Heart right ventricle (tissue), 16 donors: ENCODE results near the gene ADAMTS2. TPM values are rescaled to one million over a fixed set of nuclear protein-coding genes. Genes with fewer than 3 reads are reported as not detected.

Experiments used
- ATAC-seq, 8 donors: fragments of 200-7000 bp; cut with Tn5 transposase; one replicate each; pipeline ENCODE4 v1.9.1; 2020; ENCODE audit warnings: mild to moderate bottlenecking in 8 of 8, moderate library complexity in 8 of 8, moderate number of reproducible peaks in 1 of 8
- DNase-seq, 2 donors: peaks; one replicate each; pipeline ENCODE4 v3.0.0-alpha.2; 2020
- H3K27ac ChIP-seq, 10 donors: fragments of 200-600 bp; sonication (generic) in 2 of 10; one replicate each; pipeline versions ENCODE4 v1.5.0 to v1.8.0; 2020 to 2022; ENCODE audit warnings: mild to moderate bottlenecking in 3 of 10
- H3K27me3 ChIP-seq, 7 donors: fragments of 200-600 bp; one replicate each; pipeline ENCODE4 v1.8.0; 2021 to 2022; ENCODE audit warnings: mild to moderate bottlenecking in 2 of 7
- H3K36me3 ChIP-seq, 9 donors: fragments of 200-600 bp; sonication (generic) in 1 of 9; one replicate each; pipeline versions ENCODE4 v1.5.0 to v1.8.0; 2020 to 2022; ENCODE audit warnings: mild to moderate bottlenecking in 2 of 9
- H3K4me1 ChIP-seq, 9 donors: fragments of 200-600 bp; sonication (generic) in 1 of 9; one replicate each; pipeline versions ENCODE4 v1.5.0 to v1.8.0; 2020 to 2022; ENCODE audit warnings: mild to moderate bottlenecking in 4 of 9
- H3K4me3 ChIP-seq, 10 donors: fragments of 200-600 bp; sonication (generic) in 2 of 10; one replicate each; pipeline versions ENCODE4 v1.5.0 to v1.8.0; 2020 to 2022; ENCODE audit warnings: mild to moderate bottlenecking in 7 of 10, moderate library complexity in 2 of 10
- H3K9me3 ChIP-seq, 11 donors: fragments of 200-600 bp in 10 of 11; sonication (generic) in 2 of 11; one replicate each; pipeline versions ENCODE4 v1.5.0 to v1.8.0; 2013 to 2022; ENCODE audit warnings: mild to moderate bottlenecking in 2 of 11, control low read depth in 1 of 11, moderate library complexity in 1 of 11
- CTCF ChIP-seq, 9 donors: fragments of 200-600 bp; sonication (generic) in 2 of 9; IDR thresholded peaks; one replicate each; pipeline versions ENCODE4 v1.5.0 to v1.8.0; 2021 to 2022; ENCODE audit warnings: antibody characterized with exemption in 9 of 9, mild to moderate bottlenecking in 5 of 9, moderate library complexity in 1 of 9
- WGBS, 2 donors: extraction: QIAGEN DNeasy Blood & Tissue Kit; methylation state at CpG; one replicate each; pipeline ENCODE4 v1.1.7; 2013; ENCODE audit warnings: inconsistent platforms in 1 of 2; 5-methylcytosine and 5-hydroxymethylcytosine counted together
- intact Hi-C, 10 donors: fragments of 100-400 bp; cut with DNase I; formaldehyde crosslinking; loops; one replicate each; pipeline versions ENCODE4 v1.11.1 to v1.14.2; 2022
- polyA plus RNA-seq, 2 donors: library from polyadenylated mRNA; stranded (reverse); fragments of 200-250 nt; gene quantifications; one replicate each; pipeline ENCODE4 v1.2.3, GENCODE V29; 2013
- total RNA-seq, 10 donors: library from RNA; stranded (reverse); fragmentation: NEBNext Ultra II Directional in 3 of 10; extraction: Animal tissue kit (Norgen Biotek cat#: 25700) in 3 of 10; gene quantifications; one replicate each; pipeline versions ENCODE4 v1.2.1 to v1.2.4, GENCODE V29; 2021 to 2023
- donor health status: Arrhythmogenic right ventricular cardiomyopathy.
- donor health status: ischemic (EF 13 %, LVEDD 7.1; RV severe dilation, severe dysfunction).
- donor health status: healthy with polysubstance abuse.
- donor health status: DM: no; HTN: yes; CAD: no.
- donor health status: DM: no; HTN: no; CAD: no.
- donor health status: ischemic (EF 25% LVEDD 6.9; RV normal size, moderate dysfunction).
- donor health status: ischemic (EF 25% LVEDD 5.7; RV mildly dilated, moderate dysfunction).
- donor health status: healthy.
- donor health status: DM: yes; HTN: yes; CAD: no.
- donor health status: Ischemic cardiomyopathy.
- donor health status: ischemic (EF 35%, LVEDD 5.7; RV mildly dilated, moderate dysfunction).
- donor health status: nonischemic (EF 11% LVEDD 7.7; RV severe dilation, severe dysfunction).
- donor health status: DM: yes; HTN: yes; CAD: no.
- donor health status: PGD.
- donor health status: ischemic (EF 29% LVEDD 5.4; RV normal size, mild dysfunction).
- donor health status: nonischemic (EF 23%, LVEDD 6.1; RV moderate dilation, normal function).

ADAMTS2 gene
- total and polyA plus RNA-seq, 12 donors = 1.7 to 13.5 (median 3.9) TPM

DNA sequence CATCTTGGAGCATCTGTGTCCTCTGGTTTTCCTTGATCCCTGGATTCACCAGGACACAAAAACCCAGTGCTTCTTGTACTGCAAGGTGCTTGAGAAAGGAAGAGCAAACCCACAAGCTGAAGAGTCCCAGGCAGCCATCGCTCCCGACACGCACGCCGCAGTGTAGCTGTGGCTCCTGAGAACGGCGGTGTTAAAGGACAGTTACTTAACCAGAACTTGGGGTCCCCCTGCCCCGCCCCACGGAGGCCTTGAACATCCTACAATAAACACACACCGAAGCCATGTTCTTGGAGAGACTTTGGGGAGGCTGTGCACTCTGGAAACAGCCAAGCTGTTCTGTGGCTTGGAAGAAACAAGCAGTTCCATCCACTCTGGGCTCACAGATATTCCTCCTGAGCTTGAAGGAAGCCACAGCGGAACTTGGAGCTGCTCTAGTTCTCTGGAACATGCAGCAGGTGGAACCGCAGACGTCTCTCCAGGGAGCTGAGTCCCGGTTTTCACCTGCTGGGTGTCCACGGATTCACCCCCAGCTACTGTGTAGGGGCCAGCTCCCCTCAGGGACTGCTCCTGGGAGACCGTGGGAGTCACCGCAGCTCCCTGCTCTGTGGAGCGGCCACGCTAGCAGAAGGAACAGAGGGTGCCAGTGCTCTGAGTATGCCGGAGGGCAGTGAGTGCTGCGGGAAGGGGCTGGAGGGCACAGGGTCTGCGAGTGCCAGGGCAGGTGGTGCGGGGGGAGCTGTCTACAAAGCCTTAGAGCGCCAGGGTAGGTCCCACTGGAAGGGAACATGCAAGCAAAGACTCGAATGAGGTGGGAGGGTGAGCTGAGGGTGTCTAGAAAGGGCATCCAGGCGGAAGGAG lies 107.3 kb downstream of the ADAMTS2 start:
- Histone ChIP-seq H3K4me1 (peaks cover 0 to 25% (median 11%) of the 10 kb centered on the region in 9 donors), H3K9me3 (peaks cover 0 to 14% (median 0%) of the 10 kb centered on the region in 11 donors), H3K4me3 (no peak overlapping the region), H3K36me3 (no peaks in the 10 kb centered on the region), H3K27me3 (peaks cover 0 to 27% (median 0%) of the 10 kb centered on the region in 7 donors), H3K27ac (no peak overlapping the region)
- WGBS, 2 donors = 92 to 93% methylated on average over 26 of the region's 26 CpGs
- intact Hi-C loops = no loop called here
- TF ChIP-seq CTCF (IDR thresholded peaks at IDR 0.05) = no peak
- ATAC-seq = no peak
- no peak for DNase-seq

DNA sequence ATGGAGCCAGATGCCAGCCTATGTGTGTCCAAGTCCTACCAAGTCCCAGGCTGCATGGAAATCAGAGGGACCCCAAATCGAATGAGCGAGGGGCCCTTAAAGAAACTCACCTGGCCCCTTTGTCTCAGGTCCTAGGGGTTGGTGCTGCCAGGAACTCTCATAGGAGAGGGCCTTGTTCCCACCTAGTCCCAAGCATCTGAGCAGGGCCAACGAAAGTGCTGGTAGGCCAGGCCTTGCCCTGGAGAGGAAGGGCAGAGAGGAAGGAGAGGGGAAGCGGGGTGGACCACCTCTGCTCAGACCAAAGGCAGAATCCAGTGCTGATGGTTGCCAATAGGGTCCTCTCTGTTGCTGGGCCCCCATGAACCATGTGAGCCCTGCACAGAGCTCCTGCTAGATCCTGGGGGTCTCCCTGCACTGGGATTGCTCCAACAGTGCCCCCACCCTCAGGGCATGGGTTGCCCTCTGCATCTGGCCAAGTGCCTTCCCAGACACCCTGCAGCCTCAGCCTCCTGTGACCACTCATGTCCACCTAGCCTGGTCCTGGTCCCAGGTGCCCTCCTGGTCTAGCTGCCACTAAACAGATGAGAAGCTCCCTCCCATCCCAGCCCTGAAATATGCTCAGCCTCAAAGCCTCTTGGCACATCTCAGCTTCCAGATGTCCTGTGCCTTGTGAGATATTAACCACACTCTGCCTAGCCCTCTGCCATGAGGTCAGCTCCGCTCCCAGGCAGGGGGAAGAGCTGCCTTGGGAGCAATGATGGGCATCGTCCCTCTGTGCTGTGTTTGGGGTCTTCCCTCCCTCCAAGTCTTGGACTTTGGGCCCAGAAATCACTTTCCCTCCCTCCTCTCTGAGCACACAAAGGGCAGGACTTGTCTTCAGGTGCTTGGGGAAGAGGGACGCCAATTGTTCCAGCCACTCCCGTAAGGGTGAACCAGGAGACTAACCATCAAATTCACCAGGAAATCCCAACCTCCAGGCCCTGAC lies 109.6 kb downstream of the ADAMTS2 start:
- no peak for TF ChIP-seq CTCF (IDR thresholded peaks at IDR 0.05)
- DNase-seq (no peak), ATAC-seq (no peak)
- WGBS, 2 donors = 90 to 91% methylated on average over 8 of the region's 8 CpGs
- Histone ChIP-seq H3K4me1 (peaks cover 0 to 6% (median 0%) of the 10 kb centered on the region in 9 donors), H3K27me3 (peaks cover 0 to 20% (median 0%) of the 10 kb centered on the region in 7 donors), H3K27ac (no peak overlapping the region), H3K9me3 (peaks cover 0 to 14% (median 0%) of the 10 kb centered on the region in 11 donors), H3K4me3 (no peak overlapping the region), H3K36me3 (no peaks in the 10 kb centered on the region)
- intact Hi-C loops = no loop called here

- no peak for TF ChIP-seq CTCF (IDR thresholded peaks at IDR 0.05)
- WGBS, 2 donors = 90 to 93% methylated on average over 12 of the region's 12 CpGs
Measured at GRCh38 chr5:179234563-179235135, 110.6 kb downstream of the ADAMTS2 start.

More at GRCh38 chr5:179234563-179235135, 110.6 kb downstream of the ADAMTS2 start:
- Histone ChIP-seq H3K4me3 (no peak overlapping the region), H3K27ac (no peak overlapping the region), H3K9me3 (peaks cover 0 to 14% (median 0%) of the 10 kb centered on the region in 11 donors), H3K4me1 (no peaks in the 10 kb centered on the region), H3K27me3 (peaks cover 0 to 15% (median 0%) of the 10 kb centered on the region in 7 donors), H3K36me3 (no peaks in the 10 kb centered on the region)
- ATAC-seq (no peak), DNase-seq (no peak)
- intact Hi-C loops = no loop called here
